ENCODE data around the gene CDK5RAP1.
"Not testable (repeated sequence)": the region's sequence is repeated elsewhere in the genome, so short reads cannot be mapped to it uniquely, and the experiment has no call there.

CDK5RAP1 gene, protein sequence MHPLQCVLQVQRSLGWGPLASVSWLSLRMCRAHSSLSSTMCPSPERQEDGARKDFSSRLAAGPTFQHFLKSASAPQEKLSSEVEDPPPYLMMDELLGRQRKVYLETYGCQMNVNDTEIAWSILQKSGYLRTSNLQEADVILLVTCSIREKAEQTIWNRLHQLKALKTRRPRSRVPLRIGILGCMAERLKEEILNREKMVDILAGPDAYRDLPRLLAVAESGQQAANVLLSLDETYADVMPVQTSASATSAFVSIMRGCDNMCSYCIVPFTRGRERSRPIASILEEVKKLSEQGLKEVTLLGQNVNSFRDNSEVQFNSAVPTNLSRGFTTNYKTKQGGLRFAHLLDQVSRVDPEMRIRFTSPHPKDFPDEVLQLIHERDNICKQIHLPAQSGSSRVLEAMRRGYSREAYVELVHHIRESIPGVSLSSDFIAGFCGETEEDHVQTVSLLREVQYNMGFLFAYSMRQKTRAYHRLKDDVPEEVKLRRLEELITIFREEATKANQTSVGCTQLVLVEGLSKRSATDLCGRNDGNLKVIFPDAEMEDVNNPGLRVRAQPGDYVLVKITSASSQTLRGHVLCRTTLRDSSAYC

DNA sequence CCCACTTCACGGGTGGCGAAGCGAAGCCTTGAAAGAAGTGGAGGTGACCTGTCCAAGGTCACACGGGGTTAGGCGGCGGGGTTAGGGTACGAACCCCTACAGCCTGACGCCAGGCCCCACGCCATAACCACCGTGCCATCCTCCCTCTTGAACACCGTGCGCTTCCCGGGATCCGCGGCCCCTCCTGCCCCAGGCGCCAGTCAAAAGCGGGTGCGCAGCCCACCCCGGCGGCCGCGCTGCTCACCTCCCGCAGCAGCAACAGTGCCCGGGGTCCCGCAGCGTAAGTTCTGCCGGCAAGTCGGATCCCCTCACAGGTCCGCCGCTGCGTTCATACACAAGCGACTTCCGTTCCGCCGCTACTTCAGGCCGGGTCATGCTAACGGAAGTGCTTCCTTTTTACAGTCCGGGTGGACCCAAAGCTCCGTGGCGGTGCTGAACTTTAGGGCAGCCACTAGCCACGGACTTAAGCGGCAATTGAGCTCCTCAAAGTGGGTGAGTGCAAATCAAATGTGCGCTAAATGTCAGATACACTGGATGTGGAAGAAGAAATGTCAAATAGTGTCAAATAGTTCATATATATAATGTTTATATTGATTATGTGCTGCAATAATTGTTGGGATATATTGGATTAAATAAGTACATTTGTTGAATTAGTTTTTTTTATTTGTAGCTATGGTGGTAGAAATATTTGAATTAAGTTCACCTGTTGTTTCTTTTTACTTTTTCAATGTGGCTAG, at the start of gene CDK5RAP1:
CDK5RAP1 (minus strand) TSS at position 336 of the 737 bp plus-strand sequence. CDS start 4,455 bp downstream, outside the sequence.
- peak; percentile 95 for DNase-seq (ENCODE audit: low read depth, low spot score)

DNA sequence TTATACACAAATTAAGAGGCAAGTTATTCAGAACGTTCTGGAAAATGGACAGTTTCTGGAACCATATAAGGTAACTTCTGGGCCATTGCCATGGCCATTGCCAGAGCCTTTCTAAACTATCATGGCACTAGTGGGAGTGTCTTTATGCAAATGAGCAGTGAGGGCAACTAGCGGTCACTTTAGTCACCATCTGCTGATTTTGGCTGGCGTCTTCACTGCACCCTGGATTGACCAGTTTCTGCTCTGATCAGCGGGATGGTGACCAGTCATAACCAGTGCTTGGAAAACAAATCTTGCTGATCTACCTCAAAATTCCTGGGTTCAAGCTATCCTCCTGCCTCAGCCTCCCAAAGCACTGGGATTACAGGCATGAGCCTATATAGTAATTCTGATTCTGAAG, 49.5 kb upstream of the CDK5RAP1 start:
- DNase-seq (ENCODE audit: low read depth, low spot score): peak; percentile 63

DNA sequence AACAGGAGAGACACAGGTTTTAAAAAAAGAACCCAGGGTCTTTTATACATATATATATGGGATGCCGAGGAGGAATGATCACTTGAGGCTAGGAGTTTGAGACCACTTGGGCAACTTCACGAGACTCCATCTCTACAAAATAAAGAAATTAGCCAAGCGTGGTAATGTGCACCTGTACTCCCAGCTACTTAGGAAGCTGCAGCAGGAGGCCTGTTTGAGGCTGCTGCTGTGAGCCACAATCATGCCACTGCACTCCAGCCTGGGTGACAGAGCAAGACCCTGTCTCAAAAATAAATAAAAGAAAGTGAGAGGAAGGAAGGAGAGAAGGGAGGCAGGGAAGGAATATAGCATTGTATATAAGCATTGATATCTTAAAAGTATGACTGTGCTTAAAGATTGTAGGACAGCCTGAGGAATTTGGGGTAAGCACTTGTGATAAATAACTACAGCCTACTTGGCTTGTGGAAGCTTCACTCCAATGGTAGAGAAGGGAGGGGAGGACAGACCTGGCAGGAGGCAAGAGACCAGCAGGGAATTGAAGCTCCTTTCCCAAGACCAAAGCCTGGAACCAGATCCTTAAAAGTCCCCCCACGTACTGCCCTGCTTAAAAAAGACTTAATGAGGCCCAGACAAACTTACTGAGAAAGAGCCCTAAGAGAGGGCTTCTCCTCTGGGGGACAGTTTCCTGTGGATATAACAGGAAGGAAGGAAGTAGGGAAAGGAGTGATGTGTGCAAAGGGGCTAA, 44.7 kb upstream of the CDK5RAP1 start:
- no peak for DNase-seq (ENCODE audit: low read depth, low spot score)

DNA sequence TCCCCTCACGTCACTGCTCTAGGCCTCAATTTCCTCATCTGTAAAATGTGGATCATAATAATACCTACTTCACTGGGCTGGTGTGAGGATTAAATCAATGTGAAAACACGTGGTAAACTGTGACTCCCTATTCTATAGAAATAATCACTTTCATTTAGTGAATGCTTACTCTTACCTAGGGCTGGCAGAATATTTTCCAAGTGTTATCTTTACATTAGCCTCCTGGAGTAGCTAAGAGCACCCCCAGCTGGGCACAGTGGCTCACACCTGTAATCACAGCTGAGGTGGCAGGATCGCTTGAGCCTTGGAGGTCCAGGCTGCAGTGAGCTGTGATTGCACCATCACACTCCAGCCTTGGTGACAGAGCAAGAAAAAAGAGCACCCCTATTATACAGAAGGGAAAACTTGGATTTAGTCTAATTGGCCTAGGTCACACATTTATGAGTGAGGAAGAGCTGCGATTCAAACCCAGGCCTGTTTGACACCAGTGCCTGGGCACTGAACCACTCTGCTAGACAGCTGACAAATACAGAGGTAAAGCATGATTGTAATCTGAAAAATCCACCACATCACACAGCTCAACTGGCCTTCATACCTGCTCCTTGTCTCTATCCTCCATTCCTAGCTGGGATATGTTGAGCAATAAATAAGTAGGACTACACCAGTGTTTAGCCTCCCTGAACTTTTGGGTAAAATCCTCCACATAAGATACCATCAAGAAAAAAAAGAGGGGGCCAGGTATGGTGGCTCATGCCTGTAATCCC, 43.7 kb upstream of the CDK5RAP1 start:
- DNase-seq (ENCODE audit: low read depth, low spot score): no peak

DNA sequence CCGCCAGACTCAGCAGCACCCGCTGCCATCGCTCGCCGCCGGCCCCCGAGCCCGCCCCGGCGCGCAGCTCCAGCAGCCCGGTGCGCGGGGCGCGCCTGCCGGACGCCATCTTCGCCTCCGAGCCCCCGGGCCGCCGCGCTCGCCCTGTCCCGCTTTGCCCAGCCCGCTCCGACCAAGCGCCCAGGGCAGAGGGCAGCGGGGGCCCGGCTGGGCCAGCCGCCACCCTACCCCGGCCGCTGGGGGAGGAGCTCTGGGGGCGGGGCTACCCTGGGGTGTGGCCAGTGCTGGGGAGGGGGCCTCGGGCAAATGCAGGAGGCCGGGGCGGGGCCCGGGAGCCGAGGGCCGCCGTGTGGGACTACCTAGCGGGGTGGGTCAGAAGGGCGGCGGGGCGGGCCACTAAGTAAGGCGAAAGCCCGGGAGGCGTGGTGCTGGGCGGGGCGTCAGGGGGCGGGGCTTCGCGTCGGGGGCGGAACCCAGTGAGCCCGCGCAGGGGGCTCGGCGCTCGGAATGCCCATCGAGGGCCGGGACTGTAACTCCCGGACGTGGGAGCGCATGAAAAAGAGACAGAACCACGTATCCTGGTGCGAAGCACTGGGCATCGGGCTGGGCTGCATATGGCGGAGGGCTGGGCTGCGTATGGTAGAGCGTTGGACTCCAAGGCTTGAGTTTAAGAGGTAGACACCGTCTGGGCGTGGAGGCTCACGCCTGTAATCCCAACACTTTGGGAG, 42.4 kb upstream of the CDK5RAP1 start, which contains the start of gene SNTA1:
SNTA1 (minus strand) TSS at position 252 of the 728 bp plus-strand sequence; CDS start at position 109, 143 bp downstream.
- DNase-seq (ENCODE audit: low read depth, low spot score): peak; percentile 92

DNA sequence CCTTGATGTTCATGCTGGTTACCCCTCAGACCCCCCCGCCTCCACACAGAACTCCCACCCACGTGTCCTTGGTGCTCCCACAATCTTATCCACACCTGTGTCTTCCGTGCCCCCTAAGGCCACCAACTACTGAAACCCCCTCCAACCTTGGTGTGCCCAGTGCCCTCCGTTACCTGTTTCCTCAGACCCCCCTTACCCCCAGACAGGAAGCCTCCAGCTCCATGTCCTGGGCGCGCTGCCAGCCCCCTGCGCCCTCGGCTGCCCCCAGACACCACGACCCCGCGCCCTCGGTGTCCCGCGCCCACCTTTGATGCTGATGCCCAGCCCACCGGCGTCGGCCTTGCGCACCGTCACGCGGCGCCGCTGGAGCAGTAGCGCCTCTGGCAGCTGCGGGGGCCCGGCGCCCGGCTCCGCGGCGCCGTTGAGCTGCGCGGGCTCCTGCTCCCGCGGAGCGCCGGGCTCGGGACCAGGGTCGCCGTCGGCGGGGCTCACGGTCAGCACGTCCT, 41.7 kb upstream of the CDK5RAP1 start:
- no peak for DNase-seq (ENCODE audit: low read depth, low spot score)

DNA sequence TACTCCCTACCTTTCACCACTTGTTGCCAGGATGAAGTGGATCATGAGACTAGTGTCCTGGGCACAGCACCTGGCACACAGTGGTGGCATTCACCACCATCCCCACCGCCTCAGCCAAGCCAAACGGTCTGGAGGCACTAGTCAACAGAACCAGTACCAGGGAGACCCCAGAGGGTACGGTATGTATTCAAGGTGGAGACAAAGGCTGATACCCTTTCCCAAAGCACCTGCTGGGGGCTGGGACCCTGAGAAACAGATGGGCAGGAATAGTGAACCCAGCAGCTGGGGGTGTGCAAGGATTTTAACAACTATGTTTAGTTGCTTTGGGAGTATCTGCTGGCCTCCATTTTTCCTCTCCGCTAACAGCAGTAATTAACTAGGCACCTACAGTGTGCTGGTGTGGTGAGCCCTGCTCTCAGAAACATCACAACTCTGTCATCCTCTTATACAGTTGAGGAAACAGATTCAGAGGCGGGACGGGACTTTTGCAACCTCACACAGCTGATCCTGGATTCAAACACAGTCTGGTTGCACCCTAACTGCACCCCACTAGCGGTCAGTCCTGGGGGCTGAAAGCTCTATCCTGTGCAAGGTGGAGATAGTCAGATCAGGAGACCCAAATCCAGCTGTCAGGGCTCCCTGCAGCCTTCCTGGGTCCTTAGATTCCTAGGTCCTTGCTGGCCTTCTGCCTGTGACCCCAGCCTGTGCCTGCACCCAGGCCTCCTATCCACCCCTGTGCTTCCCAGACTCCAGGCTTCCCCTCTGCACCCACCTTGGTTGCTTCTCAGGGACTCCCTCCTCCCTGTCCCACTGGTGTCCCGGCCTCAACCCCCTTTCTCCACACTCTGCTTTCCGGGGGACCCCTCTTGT, 41.1 kb upstream of the CDK5RAP1 start:
- no peak for DNase-seq (ENCODE audit: low read depth, low spot score)

DNA sequence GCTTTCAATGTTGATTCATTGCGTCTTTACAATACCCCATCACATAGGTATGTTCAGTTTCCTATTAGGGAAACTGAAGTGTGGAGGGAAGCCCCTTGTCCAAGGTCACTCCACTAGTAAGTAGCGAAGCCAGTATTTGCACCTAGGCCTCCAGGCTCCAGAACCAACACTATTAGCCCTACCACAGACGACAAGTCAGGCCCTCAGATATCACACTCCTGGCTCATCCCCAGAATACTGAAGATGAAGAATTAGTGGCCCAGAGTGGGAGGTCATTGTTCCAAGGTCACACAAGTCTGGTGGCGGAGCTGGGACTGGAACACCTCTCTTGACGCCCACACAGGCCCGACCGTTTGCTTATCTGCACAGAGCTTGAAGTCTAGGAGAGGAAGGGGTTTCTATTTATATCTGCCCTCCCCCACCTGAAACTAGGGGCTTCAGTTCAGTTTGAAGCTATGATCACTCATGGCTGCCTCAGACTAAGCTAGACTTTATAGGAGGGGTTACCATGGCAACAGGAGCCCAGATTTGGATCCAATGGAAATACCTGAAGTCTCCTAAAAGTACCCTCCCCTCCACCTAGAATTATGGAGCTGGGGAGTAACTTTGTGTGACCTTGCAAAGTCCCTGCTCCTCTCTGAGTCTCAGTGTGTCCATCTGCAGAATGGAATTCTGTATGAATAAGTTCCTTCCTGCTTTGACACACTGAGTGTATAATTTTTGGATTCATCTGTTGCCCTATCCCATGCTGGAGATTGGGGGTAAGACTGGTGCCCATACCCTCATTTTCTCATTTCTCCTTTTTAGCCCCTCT, 40.0 kb upstream of the CDK5RAP1 start:
- DNase-seq (ENCODE audit: low read depth, low spot score): no peak

DNA sequence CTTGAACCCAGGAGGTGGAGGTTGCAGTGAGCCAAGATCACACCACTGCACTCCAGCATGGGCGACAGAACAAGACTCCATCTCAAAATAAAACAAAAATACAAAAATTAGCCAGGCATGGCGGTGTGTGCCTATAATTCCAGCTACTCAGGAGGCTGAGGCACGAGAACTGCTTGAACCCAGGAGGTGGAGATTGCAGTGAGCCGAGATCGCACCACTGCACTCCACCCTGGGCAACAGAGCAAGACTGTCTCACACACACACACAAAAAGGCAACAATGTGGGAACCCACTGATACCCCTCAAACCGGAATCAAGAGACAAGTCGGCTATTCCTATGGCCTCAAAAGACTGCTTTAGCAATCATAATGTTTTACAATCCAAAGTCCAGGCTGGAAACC, 39.2 kb upstream of the CDK5RAP1 start:
- DNase-seq (ENCODE audit: low read depth, low spot score): not testable (repeated sequence)

DNA sequence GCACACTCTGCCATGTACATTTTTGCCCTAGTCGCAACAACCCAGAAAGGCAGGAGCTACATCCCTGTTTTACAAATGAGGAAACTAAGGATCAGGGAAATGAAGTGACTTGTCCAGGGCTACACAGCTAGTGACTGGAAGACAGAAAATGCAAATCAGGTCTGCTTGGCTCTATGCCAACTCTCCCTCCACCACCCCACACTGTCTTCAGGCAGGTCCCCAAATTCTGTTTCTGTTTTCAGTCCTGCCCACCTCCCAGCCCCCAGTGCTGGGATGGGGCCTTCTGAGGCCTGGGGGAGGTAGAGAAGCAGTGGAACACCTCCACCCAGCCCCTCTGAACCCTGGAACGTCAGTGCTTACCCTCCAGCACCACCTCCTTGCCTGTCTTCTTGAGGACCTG, 37.2 kb upstream of the CDK5RAP1 start:
- no peak for DNase-seq (ENCODE audit: low read depth, low spot score)

DNA sequence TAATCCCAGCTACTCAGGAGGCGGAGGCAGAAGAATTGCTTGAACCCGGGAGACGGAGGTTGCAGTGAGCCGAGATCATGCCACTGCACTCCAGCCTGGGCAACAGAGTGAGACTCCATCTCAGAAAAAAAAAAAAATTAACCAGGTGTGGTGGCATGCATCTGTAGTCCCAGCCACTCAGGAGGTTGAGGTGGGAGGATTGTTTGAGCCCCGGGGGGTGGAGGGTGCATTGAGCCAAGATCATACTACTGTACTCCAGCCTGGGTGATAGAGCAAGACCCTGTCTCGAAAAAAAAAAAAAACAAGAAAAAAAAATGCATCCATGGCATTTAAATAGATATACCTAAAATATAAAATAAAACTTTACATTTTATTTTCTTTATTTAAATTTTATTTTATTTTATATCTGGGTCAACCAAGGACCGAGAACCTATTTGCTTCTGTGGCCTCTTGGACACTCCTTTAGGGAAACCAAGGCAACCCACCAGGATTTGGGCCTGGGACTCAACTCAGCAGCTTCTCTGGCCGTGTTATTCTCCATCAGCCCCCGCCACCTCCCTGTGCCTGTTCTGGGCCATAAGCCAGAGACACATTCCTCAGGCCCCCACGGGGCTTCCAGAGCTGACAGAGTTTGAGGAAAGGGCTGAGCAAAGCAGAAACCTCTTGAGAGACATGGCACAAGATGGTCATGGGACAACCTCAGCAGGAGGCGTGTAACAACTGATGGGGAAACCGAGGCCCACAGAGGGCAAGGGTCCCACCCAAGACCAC, 36.0 kb upstream of the CDK5RAP1 start:
- DNase-seq (ENCODE audit: low read depth, low spot score): peak; percentile 91

DNA sequence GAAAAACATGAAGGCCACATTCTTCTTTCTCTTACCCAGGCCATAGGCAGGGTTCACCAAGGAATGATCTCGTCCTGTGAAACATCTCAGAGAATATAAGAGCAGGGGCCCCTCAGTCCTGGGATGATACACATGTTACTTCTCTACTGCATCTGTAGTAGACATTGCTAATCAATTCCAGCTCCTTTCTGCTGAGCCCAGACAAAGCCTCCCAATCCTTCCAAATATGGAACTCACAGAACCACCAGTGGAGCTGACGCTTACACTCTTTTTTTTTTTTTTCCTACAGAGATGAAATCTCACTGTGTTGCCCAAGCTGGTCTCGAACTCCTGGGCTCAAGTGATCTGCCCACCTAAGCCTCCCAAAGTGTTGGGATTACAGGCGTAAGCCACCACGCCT, 33.1 kb upstream of the CDK5RAP1 start:
- DNase-seq (ENCODE audit: low read depth, low spot score): no peak

DNA sequence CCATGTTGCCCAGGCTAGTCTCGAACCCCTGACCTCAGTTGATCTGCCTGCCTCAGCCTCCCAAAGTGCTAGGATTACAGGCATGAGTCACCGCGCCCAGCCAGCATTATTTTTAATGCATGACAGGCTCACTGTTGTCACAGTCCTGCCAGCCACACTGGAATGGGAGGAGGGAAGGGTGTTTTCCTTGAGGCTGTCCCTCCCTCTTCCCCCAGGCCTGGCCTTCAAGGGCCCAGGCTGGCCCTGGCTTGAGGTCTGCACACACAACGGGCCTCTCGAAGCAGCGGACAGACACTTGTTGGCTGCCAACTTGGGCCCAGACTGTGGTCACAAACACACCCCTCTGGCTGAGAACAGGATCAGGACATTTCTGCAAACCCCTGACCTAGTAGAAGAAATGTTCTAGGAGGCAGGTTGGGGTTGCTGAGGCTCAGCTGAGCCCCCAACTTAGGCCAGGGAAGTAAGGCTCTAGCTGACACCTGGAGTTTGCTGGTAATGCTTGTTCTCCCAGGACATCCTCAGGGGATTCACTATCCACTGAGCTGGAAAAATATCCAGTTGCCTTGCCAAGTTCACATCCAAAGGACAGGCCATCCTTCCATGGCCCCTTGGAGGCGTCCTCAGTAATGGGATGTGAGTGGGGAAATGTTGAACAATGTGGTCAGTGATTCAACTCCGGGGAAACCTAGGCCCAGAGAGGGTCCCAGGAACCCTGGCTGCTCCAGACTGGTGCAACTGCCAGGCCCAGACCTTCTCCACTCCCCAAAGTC, 32.3 kb upstream of the CDK5RAP1 start:
- peak; percentile 62 for DNase-seq (ENCODE audit: low read depth, low spot score)

DNA sequence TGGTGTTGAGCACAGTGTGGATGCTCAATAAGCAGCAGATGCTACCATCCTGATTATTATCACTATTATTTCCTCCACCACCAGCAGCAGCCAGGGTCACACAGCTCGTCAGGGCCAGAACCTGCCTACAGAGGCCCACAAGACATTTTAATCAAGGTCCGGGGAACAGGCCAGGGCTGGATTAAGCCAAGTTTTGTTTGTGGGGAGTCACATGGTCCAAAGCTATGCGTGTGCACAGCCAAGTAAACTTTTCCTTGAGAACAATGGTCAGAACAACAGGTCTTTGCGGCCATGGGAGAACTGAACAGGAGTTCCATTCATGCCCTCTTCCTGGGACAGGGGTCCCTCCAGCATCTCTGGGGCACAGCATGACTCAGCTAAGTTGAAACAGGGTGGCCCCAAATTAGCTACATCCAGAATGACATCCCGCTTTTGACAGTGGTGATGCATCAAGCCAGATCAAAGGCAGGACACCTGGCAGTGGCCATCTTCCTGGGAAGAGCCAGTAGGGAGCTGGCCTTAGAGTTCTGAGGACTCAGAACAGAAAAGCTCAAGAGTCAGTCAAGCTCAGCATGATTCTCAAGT, 30.6 kb upstream of the CDK5RAP1 start:
- peak; percentile 73 for DNase-seq (ENCODE audit: low read depth, low spot score)

DNA sequence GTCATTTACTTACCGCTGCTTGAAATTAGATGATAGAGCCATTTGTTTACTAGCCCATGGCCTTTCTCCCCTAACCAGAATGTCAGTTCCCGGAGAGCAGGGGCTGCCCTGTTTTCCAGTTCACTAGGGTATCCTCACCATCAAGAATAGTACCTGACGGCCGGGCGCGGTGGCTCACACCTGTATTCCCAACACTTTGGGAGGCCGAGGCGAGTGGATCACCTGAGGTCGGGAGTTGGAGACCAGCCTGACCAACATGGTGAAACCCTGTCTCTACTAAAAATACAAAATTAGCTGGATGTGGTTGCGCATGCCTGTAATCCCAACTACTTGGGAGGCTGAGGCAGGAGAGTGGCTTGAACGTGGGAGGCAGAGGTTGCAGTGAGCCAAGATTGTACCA, 22.6 kb upstream of the CDK5RAP1 start:
- DNase-seq (ENCODE audit: low read depth, low spot score): not testable (repeated sequence)

DNA sequence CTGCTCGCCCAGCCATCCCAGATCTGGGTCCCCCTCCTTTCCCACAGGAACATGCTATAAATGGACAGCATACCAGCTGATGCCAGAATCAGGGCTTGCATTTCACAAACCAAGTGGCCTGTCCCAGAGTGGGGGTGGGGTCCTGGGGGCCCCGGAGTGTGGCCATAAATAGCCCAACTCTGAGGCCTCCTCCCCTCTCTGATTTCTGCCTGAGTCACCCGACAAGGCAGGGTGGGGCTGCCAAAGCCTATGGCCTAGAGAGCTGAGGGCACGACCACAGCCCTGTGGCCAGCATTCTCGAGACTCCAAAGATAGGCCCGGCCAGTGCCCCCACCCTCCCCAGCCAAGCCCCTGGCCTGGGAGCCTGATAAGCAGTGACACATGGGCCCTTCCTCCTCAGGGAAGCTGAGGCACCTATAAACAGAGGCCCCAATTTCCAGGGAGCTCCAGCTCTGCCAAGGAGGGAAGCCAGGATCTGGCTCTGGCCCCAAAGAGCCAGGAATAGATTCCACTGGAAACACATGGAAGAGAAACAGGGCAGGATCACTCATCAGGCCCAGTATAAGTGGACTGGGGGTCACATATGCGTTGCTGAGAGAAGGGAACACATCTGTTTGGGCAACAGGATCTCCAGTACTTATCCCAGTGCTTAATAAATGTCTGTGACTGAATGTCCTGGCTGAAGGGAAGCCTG, 22.0 kb upstream of the CDK5RAP1 start:
- peak; percentile 81 for DNase-seq (ENCODE audit: low read depth, low spot score)
